ENCODE results near the gene SLC39A11. TPM values are rescaled to one million over a fixed set of nuclear protein-coding genes. Genes with fewer than 3 reads are reported as not detected.

Gene SLC39A11
- total RNA-seq, 1 experiment from 2014 or later: 18.9 TPM

- TF ChIP-seq AFF4 (CRISPR knock-in tag; IDR thresholded peaks at IDR 0.05; ENCODE audit: borderline replicate concordance): no peak
Observed at GRCh38 chr17:72747501-72747900, 345.0 kb downstream of the SLC39A11 start (continued).

- DNase-seq (ENCODE audit: low spot score) (no peak), ATAC-seq (no peak)
- Mint-ChIP-seq H3K27me3 (ENCODE audit: low read depth) (no peaks in the 10 kb centered on the region), H3K4me3 (no peak overlapping the region), H3K27ac (no peak overlapping the region), H3K9me3 (peaks cover 8% of the 10 kb centered on the region), H3K4me1 (peaks cover 20% of the 10 kb centered on the region), H3K36me3 (no peaks in the 10 kb centered on the region)
- TF ChIP-seq AFF4 (CRISPR knock-in tag; IDR thresholded peaks at IDR 0.05; ENCODE audit: borderline replicate concordance) (no peak), ZNF416 (CRISPR knock-in tag; IDR thresholded peaks at IDR 0.05) (no peak), USF2 (CRISPR knock-in tag; IDR thresholded peaks at IDR 0.05) (no peak), ZBTB21 (CRISPR knock-in tag; IDR thresholded peaks at IDR 0.05; ENCODE audit: borderline replicate concordance) (no peak), RORB (CRISPR knock-in tag; IDR thresholded peaks at IDR 0.05) (no peak), SMAD4 (CRISPR knock-in tag; IDR thresholded peaks at IDR 0.05) (no peak), FOXP4 (CRISPR knock-in tag; IDR thresholded peaks at IDR 0.05) (no peak), NR1H2 (CRISPR knock-in tag; IDR thresholded peaks at IDR 0.05) (no peak), TEAD1 (CRISPR knock-in tag; IDR thresholded peaks at IDR 0.05) (no peak), IRF2 (CRISPR knock-in tag; IDR thresholded peaks at IDR 0.05; ENCODE audit: borderline replicate concordance, low read depth) (no peak)
- ChIA-PET POLR2A (no interaction called here), CTCF (no interaction called here)
Observed at GRCh38 chr17:72745241-72745640, 347.2 kb downstream of the SLC39A11 start.

GRCh38 chr17:72743037-72743467 lies 349.4 kb downstream of the SLC39A11 start:
- H3K9me3 Mint-ChIP-seq: peaks cover 8% of the 10 kb centered on the region
- H3K4me3 Mint-ChIP-seq: no peak overlapping the region
- H3K36me3 Mint-ChIP-seq: no peaks in the 10 kb centered on the region
- peak; percentile 88 for ATAC-seq
- peak overlapping the region; percentile 38; the same call in 1 of the 2 replicates for H3K27ac Mint-ChIP-seq
- POLR2A ChIA-PET: interaction anchor here (0.5 kb wide), 1 partner anchor 874 kb away, joined by 7 read pairs; no protein-coding TSS in a partner anchor
- CTCF ChIA-PET: interaction anchor here (0.9 to 2.9 kb wide), 7 partner anchors 15 to 446 kb away, joined by 3 to 12 read pairs (median 4); no protein-coding TSS in a partner anchor
- no peaks in the 10 kb centered on the region for H3K27me3 Mint-ChIP-seq (ENCODE audit: low read depth)
- peaks cover 20% of the 10 kb centered on the region for H3K4me1 Mint-ChIP-seq
- no peak for TF ChIP-seq PREB (CRISPR knock-in tag; IDR thresholded peaks at IDR 0.05; ENCODE audit: borderline replicate concordance)
- peak; percentile 94 for TF ChIP-seq ZNF423 (CRISPR knock-in tag; IDR thresholded peaks at IDR 0.05)
- TF ChIP-seq ZBTB21 (CRISPR knock-in tag; IDR thresholded peaks at IDR 0.05; ENCODE audit: borderline replicate concordance): 0 out of 2 replicates have a peak, but pooled peaks have one; percentile 22
- no peak for DNase-seq (ENCODE audit: low spot score)
